Hematopoietic multipotent progenitor cell treated with erythropoietin and hydrocortisone succinate and interleukin-3 and kit ligand, for 8 days (in vitro differentiated cells): ENCODE measurements around the gene CIDEA.
A peak's percentile ranks its signal among the peaks of the same experiment; 100 is the strongest.
"Not testable (repeated sequence)": the region's sequence is repeated elsewhere in the genome, so short reads cannot be mapped to it uniquely, and the experiment has no call there.

Experiments used
- DNase-seq: peaks from one replicate; pipeline ENCODE4 v3.0.0-alpha.2; 2015

CIDEA gene, protein sequence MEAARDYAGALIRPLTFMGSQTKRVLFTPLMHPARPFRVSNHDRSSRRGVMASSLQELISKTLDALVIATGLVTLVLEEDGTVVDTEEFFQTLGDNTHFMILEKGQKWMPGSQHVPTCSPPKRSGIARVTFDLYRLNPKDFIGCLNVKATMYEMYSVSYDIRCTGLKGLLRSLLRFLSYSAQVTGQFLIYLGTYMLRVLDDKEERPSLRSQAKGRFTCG

DNA sequence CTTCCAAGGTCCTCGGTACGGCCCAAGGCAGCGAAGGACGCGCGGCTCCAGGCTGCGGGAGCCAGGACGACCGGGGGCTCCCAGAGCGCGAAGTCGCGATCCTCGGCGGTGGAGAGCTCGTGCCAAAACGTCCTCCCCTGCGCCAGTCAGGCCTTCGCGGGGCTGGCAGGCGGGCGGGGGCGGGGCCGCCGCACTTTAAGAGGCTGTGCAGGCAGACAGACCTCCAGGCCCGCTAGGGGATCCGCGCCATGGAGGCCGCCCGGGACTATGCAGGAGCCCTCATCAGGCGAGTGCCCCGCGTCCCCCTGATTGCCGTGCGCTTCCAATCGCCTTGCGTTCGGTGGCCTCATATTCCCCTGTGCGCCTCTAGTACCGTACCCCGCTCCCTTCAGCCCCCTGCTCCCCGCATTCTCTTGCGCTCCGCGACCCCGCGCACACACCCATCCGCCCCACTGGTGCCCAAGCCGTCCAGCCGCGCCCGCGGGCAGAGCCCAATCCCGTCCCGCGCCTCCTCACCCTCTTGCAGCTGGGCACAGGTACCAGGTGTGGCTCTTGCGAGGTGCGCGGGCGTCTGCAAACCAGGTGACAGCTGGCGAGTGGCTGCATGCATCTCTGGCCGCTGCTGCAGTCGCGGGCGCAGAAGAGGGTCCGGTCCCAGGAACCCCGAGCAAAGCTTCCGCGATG, at the start of gene CIDEA:
CIDEA (plus strand) TSS at position 226 of the 684 bp plus-strand sequence; CDS start at position 249, 23 bp downstream.
- DNase-seq = no peak

DNA sequence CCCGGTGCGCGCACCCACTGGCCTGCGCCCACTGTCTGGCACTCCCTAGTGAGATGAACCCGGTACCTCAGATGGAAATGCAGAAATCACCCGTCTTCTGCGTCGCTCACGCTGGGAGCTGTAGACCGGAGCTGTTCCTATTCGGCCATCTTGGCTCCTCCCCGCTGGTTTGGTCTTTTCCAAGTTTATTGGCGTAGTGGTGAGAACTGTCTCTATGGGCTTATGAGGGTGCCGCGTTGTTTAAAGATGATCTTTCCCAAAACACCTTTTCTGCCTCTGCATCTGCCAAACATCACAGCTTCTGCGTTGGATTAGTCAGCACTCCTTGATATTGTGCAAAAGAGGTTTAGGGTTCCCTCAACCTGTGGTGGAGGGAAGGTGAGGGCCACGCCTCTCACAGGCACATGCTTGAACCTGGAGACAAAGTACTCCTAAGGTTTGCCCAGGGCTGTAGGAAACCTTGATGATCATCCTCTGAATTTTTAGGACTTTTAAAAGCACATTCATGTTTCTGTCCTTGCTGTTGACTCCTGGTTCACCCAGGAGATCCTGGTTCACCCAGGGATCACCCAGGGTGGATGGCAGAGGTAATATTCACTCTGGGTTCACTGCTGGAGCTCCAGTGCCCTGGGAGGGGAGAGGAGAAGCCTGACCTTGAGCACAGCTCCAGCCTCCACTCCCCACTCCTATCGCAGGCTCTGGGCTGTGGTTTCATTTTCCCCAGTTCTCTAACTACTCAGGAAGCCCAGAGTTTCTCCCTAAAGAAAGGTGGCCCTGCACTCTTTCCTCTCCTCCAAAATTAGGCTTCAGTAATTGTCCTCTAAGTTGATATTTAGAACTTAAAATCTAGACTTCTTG, 45.6 kb upstream of the CIDEA start:
- DNase-seq = not testable (repeated sequence)

DNA sequence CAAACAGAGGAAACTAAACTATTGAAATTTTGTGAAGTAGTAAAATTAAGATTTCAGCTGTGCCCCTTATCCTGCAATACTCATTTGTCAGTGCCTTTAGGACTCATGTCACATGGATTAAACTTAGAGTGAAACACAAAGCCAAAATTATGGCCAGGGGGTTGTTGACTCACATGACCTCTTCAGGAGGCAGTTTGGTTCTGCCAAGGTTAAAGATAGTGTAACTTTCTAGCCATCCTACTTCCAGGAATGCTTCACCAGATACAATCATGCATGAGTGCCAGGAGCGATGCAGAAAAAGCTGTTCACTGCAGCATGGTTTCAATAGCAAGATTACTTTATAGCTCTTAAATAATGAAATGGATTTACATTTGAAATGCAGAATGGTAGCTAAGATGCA, 41.9 kb upstream of the CIDEA start:
- not testable (repeated sequence) for DNase-seq

DNA sequence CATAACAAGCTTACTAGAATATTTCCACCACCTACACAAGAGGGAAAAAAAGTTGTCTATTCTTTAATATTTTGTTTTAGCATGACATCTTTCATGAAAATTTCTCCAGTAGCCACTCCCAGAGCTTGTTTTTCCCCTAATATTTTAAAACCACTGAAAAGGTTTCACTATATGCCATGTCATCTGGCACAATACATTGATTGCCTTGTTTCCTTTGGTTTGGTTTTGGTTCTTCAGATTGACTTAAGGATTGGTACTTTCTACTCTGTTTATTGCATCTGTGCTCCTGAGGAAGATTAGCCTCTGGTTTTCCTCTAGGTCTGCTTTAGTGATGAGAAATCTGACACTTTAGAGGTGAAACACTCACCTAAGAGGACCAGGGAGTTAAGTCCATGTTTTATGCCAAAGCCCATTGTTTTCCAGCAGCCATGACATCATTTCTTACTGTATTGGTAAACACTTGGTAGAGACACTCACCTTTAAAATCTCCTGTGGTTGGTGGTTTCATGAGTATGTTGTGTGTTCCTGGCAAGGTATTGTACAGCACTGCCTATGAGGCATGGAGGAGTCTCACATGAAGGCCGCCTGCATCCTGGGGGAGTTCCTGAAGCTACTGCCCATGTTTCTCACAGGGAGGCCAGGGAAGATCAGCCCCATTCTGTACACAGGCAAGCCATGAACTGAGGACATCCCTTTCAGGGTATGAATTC, 39.7 kb upstream of the CIDEA start:
- DNase-seq = not testable (repeated sequence)

DNA sequence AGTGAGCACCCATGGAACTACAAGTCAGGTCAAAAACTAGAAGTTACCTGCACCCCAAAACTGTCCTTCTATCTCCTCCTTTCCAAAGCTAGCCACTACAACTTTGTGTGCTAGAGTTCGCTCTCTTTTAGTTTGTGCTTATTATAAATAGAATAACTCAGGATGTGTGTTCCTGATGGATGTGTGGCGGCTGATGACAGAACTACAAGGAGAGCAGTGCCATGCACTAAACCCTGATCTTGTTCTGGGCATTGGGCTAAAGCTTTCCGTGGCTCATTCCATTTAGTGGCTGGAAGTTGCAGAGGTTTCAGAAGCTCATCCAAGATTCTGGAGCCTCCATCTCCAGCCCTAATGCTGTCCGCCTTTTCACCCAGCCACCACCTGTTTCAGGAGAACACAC, 37.7 kb upstream of the CIDEA start:
- DNase-seq = not testable (repeated sequence)

DNA sequence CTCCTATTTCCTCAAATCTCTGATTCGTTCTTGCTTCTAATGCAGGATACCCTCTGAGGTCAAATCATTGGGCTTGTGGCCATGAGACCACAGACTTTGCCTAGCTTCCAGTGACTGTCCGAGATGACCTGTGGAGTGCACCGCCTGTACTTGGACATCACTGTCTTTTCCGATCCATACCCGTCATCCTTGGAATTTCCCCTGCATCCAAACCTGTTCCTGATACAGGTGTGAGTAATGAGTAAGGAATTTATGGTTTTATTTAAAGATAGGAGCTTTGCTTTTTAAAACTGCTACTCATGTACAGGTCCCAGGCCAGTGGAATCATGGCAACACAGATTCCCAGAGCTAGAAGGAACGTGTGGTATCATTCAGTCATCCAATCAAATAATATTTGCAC, 35.6 kb upstream of the CIDEA start:
- DNase-seq = not testable (repeated sequence)

DNA sequence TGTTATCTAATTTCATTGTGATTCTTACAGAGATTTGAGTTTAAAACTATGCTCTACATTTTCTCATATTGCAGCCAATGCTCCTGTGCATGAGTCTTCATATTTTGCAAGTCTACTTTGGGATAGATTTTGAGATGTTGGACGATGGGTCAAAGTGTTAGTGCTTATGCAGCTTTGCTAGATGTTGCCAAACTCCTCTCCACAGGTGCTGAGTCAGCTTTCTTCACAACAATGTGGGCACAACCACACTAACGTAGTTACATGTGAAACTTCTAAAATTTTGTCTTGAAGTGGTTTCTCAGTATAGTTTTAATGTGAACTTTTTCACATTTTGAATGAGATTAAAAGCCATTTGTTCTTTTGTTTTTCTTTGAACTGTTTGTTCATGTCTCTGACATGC, 32.1 kb upstream of the CIDEA start:
- DNase-seq = not testable (repeated sequence)

DNA sequence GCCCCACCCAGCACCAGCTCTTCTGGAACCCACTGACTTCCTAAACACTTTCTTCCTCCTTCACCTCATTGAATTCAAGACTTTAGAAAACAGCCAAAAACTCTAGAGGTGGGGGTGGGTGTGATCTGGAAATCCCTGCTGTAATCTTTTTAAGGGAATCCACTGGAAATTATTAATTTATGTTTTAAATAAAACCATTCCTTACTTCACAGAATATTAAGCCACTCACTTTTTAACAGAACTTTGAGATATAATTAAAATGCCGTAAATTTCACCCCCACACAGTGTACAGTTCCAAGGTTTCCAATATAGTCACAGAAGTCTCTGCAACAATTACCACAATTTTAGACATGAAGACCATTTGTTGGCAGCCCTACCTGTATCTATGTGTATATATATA, 30.8 kb upstream of the CIDEA start:
- DNase-seq = not testable (repeated sequence)

DNA sequence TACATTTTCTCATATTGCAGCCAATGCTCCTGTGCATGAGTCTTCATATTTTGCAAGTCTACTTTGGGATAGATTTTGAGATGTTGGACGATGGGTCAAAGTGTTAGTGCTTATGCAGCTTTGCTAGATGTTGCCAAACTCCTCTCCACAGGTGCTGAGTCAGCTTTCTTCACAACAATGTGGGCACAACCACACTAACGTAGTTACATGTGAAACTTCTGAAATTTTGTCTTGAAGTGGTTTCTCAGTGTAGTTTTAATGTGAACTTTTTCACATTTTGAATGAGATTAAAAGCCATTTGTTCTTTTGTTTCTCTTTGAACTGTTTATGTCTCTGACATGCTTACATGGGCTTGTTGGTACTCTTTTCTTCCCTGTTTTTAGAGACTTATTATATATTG, 27.4 kb upstream of the CIDEA start:
- DNase-seq = not testable (repeated sequence)

DNA sequence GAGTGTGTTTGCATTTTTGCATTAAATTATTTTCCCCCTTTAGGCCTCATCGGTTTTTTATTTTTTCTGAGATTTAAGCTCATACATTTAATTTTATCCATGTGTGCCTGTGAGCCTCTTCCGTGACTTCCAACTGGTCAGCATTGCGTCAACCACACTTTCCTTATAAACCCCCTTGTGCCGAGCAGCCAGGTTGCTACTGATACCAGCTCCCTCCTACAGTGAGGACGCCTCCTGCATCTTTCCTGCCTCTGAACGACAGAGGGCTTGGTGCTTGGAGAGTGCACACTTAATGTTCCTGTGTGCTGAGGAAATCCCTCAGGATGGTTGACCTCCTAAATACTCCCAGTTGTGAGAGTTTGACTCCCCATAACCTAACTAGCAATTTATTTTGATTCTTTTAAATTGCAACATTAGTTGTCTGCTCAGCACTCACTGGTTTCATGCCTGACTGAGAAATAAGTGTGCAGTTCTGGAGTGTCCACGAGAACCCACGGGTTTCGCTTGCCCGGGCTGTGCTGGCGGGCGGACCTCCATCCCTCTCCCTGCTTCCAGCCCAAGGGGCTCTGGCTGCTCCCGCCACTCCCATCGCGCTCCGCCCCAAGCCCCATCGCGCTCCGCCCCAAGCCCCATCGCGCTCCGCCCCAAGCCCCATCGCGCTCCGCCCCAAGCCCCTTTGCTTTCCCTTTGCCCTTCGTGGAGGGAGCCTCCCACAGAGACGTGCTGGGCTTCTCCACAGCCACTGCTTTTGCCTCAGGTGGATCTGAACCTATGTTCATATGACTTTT, 26.6 kb upstream of the CIDEA start:
- not testable (repeated sequence) for DNase-seq

DNA sequence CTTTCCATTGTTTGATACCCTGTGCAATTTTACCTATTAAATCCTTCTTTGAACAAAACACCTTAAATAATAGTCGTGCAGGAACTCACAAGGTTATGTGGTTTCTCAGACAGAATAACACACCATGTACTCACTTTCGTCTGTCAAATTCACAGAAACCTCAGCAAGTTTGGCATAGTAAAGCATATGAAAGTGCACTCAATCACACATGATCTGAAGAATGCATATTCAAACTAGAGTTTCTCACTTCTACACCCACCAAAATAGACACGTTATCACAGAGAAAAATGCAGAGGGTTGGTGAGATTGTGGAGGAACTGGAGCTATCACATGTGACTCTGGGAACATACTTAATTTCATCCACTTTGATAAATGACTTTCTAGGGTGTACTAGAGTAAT, 25.9 kb upstream of the CIDEA start:
- not testable (repeated sequence) for DNase-seq

DNA sequence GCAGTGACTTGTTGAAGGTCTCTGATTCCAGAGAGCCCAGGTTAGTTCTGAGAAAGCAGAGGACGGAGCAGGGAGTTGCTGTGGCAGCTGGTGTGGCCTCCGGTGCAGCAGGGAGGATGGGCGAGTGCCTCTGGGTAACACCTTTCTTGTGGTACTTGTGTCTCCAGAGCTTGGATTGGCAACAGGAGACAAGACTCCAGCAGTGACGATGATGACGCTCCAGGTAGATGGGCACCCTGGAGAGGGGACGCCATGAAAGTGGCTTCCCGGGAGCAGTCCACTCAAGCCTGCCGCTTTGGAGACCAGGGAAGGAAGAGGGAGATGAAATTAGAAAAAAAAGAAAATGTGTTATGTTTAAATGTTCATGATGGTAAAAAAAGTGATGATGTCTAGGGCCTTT, 23.6 kb upstream of the CIDEA start:
- not testable (repeated sequence) for DNase-seq

DNA sequence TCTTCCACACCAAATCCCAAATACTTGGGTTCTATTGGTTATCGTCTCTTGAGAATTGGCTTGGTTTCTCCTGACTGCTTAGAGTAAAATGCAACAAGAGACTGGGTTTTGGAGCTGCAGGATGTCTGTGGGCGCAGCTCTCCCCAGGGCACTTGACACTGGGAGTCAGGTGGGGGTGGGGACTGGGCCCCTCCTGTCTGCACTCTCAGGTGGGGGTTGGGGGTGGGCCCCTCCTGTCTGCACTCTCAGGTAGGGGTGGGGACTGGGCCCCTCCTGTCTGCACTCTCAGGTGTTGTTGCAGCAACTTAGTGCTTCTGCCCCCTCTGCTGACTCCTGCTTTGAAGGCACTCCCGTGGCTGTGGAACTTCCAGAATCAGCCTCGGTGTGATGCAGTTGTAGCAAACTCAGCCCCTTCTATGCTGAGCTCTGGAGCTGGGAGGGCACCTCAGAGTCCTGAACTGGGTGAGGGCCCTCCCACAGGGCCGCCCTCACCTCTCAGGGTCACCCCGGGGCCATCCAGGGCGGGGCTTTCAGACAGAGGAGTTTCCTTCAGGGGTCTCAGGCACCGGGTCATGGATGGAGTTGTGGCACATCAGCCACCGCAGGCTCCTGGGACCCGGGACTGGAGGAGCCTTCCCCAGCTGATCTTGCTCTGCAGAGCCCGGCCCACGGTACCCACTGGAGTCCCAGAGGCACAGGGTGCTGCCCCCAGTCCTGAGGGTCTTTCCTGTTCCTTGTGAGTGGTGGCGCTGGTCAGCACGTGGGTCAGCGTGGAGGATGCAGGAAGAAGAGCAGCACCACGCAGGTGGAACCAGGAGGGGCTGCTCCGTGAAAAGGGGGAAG, 22.9 kb upstream of the CIDEA start:
- DNase-seq = no peak

DNA sequence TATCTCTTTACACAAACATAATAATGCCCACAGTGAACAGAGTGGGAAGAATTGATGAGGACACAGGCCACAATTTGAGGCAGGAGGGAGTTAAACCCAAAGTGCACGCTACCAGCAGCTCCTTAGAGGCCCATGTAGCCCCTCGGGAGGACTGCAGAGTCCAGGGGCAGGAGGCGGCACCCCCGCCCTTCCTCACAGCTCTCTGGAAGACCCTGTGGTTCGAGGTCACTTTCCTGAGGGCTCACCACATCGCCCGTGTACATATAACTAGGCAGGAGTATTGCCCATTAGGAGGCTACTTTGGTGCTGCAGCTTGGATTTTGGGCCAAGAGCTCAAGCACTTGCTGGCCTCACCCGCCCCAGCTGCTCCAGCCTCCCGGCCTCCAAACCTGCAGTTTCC, 22.2 kb upstream of the CIDEA start:
- DNase-seq = no peak

DNA sequence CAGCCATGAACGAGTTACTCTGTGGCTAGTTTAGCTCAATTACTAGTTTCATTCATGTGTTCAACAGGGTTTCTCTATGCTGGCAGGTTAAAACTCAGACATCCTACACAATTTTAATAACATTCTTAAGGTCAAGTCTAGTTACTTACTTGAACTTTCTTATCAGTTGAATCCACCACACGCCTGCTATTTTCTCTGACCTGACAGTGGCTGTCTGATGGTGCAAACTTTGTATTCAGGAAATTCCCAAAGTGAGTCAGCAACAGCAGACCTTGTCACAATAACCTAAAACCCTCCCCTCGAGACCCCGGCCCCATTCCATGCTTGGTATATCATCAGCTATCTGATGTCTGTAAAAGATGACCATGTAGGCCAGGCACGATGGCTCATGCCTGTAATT, 20.8 kb upstream of the CIDEA start:
- no peak for DNase-seq

DNA sequence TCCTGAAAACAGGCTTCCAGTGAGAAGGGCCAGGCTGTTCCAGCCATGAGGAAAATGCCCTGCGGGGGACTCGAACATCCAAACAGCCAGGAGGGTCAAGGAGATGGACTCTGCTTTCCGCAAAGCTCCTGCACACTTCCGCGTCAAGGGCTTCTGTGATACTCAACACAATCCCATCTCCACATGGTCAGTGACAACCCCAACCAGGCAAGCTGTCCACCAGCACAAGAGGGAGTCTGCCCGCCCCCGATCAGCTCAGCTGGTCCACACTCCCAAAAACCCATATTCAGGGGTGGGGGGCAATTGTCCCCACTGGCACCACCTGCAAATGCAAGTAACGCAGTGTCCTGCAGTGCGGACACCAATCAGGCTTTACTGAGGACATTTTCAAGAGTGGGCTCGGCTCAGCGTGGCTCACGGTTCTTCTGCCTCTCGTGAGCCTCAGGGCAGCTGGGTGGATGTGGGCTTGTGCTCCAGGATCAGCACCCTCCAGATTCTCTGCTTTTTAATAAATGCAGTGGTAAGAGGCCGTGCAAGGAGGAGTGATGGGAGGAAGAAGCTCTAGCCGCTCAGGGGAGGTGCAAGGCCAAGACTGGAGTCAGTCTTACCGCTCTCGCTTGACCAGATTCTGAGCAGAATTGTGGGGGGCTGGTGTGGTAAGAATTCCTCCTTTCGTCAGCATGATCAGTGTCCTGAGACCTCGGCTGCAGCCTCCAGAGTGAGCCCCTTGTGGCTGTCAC, 19.5 kb upstream of the CIDEA start:
- no peak for DNase-seq

DNA sequence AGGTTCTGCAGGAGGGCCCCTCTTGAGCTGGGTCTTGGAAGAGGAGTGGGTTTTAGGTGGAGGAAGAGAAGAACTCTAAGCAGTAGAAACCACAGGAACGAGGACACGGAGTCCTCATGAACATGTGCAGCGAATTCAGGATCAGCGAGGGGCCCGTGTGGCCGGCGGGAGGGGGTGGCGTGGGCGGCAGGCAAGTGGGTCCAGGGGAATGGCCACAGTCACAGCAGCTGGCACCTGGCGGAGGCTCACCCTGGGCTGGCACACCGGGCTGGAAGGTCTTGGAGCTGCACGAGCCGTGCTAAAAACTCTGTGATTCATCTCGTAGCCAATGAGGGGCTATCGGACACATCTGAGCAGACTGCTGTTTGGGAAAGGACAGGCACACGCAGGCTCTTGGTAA, 18.0 kb upstream of the CIDEA start:
- DNase-seq = no peak

DNA sequence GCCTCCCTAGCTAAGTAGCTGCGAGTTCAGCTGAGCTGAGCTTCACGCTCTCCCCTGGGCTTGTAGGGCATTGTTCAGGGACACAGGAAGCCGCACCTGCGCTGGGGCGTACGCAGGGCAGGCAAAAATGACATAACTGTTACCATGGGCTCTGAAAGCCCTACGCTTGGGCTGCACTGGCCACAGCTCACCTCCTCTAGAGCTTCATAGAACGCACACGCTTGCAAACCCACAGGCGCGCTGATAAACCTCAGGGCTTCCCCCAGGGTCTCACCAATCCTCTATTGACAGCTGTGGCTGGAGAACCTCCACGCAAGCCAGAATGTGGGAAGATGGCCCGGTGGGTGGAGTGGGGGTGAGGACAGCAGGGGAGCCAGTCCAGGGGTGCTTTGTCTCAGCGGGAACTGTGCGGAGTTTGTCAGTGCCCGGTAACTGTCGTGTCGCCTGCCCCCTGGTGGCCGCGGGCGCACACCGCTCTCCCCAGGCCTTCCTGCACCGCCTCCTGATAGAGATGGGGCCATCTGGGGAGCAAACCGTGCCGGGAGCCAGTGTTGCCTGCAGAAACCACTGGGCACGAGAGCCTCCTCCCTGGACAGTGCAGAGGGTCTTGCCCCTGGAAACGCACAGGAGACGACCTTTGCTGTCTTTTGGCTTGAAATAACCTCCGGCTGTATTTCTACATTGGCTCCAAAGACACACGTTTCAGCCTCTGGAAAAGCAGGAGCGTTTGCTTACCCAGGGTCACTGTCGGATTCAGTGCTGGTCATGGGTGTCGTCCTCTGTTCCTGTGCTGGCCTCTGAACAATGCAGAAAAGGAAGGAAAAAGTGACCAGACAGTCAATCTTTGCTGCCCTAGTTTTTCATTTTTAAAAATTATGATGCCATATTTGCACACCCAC, 17.0 kb upstream of the CIDEA start:
- DNase-seq = peak; percentile 61

DNA sequence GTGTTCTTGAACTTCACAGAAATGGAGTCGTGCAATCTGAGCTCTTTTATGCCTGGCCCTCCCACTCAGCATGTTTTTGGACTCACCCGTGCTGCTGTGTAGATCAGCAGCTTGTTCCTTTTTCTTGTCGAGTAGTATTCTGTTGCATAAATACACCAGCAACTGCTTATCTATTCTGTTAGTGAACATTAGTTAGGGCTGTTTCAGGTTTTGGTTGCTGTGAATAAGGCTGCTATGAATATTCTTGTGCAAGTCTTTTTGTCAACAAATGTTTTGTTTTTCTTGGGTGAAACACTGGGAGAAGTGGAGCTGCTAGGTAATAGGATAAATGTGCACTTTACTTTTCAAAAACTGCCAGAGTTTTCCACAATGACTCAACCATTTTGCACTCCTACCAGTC, 15.3 kb upstream of the CIDEA start:
- DNase-seq = no peak
